ENCODE results near the gene PPP1R14B. TPM values are rescaled to one million over a fixed set of nuclear protein-coding genes. Genes with fewer than 3 reads are reported as not detected.

Gene PPP1R14B
- total and polyA plus RNA-seq, 4 donors, result 24.2 to 57.6 (median 38.3) TPM

- 2% methylated on average over 18 of the region's 18 CpGs for WGBS
- Histone ChIP-seq H3K27ac (ENCODE audit: low read depth in 1 of 2, low read length in 2 of 2) (no peak overlapping the region), H3K9ac (ENCODE audit: low read depth in 1 of 2, low read length in 2 of 2) (peak overlapping the region in 1 of 2 donors; percentile 63), H3K4me1 (ENCODE audit: control insufficient read depth in 4 of 4, insufficient read depth in 4 of 4, low read length in 3 of 4) (peaks cover 10 to 49% (median 38%) of the 10 kb centered on the region in 4 donors), H3K4me3 (ENCODE audit: low read depth in 1 of 3, low read length in 3 of 3) (peak overlapping the region; percentile 36 to 67 (median 51)), H3K36me3 (ENCODE audit: control insufficient read depth in 4 of 4, insufficient read depth in 3 of 4, low read depth in 1 of 4, low read length in 3 of 4) (peaks cover 0 to 8% (median 3%) of the 10 kb centered on the region in 4 donors), H3K27me3 (ENCODE audit: control insufficient read depth in 4 of 4, insufficient read depth in 4 of 4, low read length in 3 of 4) (no peaks in the 10 kb centered on the region), H3K9me3 (ENCODE audit: control insufficient read depth in 4 of 4, low read length in 3 of 4) (no peaks in the 10 kb centered on the region)
- no peak for DNase-seq (ENCODE audit: low spot score)
- TF ChIP-seq REST (IDR thresholded peaks at IDR 0.05), result no peak
- TF ChIP-seq RAD21 (IDR thresholded peaks at IDR 0.05), result no peak
Measured at GRCh38 chr11:64251753-64252002, 4.9 kb upstream of the PPP1R14B start.

GRCh38 chr11:64251016-64251752 is 4.4 kb upstream of the PPP1R14B start, which contains the start of gene PLCB3:
PLCB3 (plus strand) TSS chr11:64251530; CDS start chr11:64251650, 120 bp downstream.
- Histone ChIP-seq H3K36me3 (ENCODE audit: control insufficient read depth in 4 of 4, insufficient read depth in 3 of 4, low read depth in 1 of 4, low read length in 3 of 4) (peaks cover 0 to 3% (median under 1%) of the 10 kb centered on the region in 4 donors), H3K4me3 (ENCODE audit: low read depth in 1 of 3, low read length in 3 of 3) (peak within 1 kb of the TSS; percentile 36 to 67 (median 51)), H3K9ac (ENCODE audit: low read depth in 1 of 2, low read length in 2 of 2) (peak within 1 kb of the TSS in 1 of 2 donors; percentile 63), H3K27me3 (ENCODE audit: control insufficient read depth in 4 of 4, insufficient read depth in 4 of 4, low read length in 3 of 4) (no peaks in the 10 kb centered on the region), H3K4me1 (ENCODE audit: control insufficient read depth in 4 of 4, insufficient read depth in 4 of 4, low read length in 3 of 4) (peaks cover 10 to 49% (median 38%) of the 10 kb centered on the region in 4 donors), H3K9me3 (ENCODE audit: control insufficient read depth in 4 of 4, low read length in 3 of 4) (no peaks in the 10 kb centered on the region), H3K27ac (ENCODE audit: low read depth in 1 of 2, low read length in 2 of 2) (no peak within 1 kb of the TSS)
- TF ChIP-seq TAF1 (conservative IDR thresholded peaks at IDR 0.05), result no peak
- no peak for TF ChIP-seq JUND (IDR thresholded peaks at IDR 0.05)
- no peak for TF ChIP-seq HNF4G (IDR thresholded peaks at IDR 0.05)
- no peak for TF ChIP-seq ZBTB33 (IDR thresholded peaks at IDR 0.05)
- no peak for TF ChIP-seq YY1 (IDR thresholded peaks at IDR 0.05)
- TF ChIP-seq GABPA (IDR thresholded peaks at IDR 0.05 in 1 of 2, conservative IDR thresholded peaks at IDR 0.05 in 1 of 2), result no peak
- no peak for TF ChIP-seq HNF4A (conservative IDR thresholded peaks at IDR 0.05)
- TF ChIP-seq NR2F2 (IDR thresholded peaks at IDR 0.05), result no peak
- TF ChIP-seq RAD21 (IDR thresholded peaks at IDR 0.05), result peak in 1 of 2 donors; percentile 38
- TF ChIP-seq FOXA2 (IDR thresholded peaks at IDR 0.05), result no peak
- peak; percentile 76 for TF ChIP-seq CTCF (IDR thresholded peaks at IDR 0.05; ENCODE audit: low read depth, low read length, missing input control)
- TF ChIP-seq REST (IDR thresholded peaks at IDR 0.05), result no peak
- no peak for TF ChIP-seq RXRA (IDR thresholded peaks at IDR 0.05)
- no peak for TF ChIP-seq MAX (IDR thresholded peaks at IDR 0.05)
- no peak for TF ChIP-seq SP1 (IDR thresholded peaks at IDR 0.05)
- 1% methylated on average over 75 of the region's 75 CpGs for WGBS
- peak; percentile 84 for DNase-seq (ENCODE audit: low spot score)
